Gastrocnemius medialis (tissue), 4 donors: ENCODE data around the gene SLC8B1.

ENCODE experiments used
- CTCF ChIP-seq, 5 experiments: fragments of 450-650 bp in 3 of 5; fragments of 200-600 bp in 2 of 5; sonication (generic) in 2 of 5; IDR thresholded peaks in 4 of 5; conservative IDR thresholded peaks in 1 of 5; 1 replicate in 4 of 5; 2 replicates in 1 of 5; pipeline ENCODE4 v1.5.1; 2016 to 2019; ENCODE audit warnings: antibody characterized with exemption in 5 of 5, mild to moderate bottlenecking in 3 of 5, moderate library complexity in 3 of 5
- POLR2A ChIP-seq, 2 donors: fragments of 450-650 bp; IDR thresholded peaks; one replicate each; pipeline ENCODE4 v1.6.1; 2017; ENCODE audit warnings: antibody characterized with exemption in 2 of 2, mild to moderate bottlenecking in 2 of 2, moderate library complexity in 2 of 2

GRCh38 chr12:113295886-113296556 is 38.9 kb downstream of the SLC8B1 start:
- TF ChIP-seq CTCF (IDR thresholded peaks at IDR 0.05 in 4 of 5, conservative IDR thresholded peaks at IDR 0.05 in 1 of 5): no peak
- TF ChIP-seq POLR2A (IDR thresholded peaks at IDR 0.05): no peak
